Measurements from ENCODE around the gene ACTL8. TPM values are rescaled to one million over a fixed set of nuclear protein-coding genes. Genes with fewer than 3 reads are reported as not detected.

Gene ACTL8
- total RNA-seq, 1 donor from 2014 or later = 0.26 TPM

DNA sequence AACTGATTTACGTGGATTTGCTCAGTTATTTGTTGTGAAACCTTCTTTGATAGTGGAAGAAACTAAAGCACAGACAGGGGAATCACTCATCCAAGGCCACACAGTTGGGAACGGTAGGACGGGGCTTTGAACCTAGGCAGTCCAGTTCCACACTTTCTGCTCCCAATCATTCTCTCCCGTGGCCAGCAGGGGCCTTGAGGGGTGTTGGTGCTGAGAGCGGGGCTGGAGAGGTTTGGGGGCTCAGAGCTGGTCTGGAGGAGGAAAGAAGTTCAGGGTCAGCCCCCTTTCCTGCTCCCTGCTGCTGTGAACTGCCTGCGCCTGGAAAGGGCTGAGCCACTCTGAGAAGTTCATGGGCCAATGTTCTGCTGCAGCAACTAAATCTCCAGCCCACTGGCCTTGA lies 31.4 kb upstream of the ACTL8 start:
- Mint-ChIP-seq H3K4me1 (ENCODE audit: unreplicated experiment) (no peaks in the 10 kb centered on the region), H3K4me3 (ENCODE audit: unreplicated experiment) (no peak overlapping the region), H3K36me3 (ENCODE audit: low read depth, unreplicated experiment) (no peaks in the 10 kb centered on the region), H3K9me3 (ENCODE audit: unreplicated experiment) (no peaks in the 10 kb centered on the region), H3K27me3 (ENCODE audit: unreplicated experiment) (peaks cover 2% of the 10 kb centered on the region), H3K27ac (ENCODE audit: unreplicated experiment) (no peak overlapping the region)
- no peak for DNase-seq (ENCODE audit: low spot score)
- TF ChIP-seq, protein P1, sequence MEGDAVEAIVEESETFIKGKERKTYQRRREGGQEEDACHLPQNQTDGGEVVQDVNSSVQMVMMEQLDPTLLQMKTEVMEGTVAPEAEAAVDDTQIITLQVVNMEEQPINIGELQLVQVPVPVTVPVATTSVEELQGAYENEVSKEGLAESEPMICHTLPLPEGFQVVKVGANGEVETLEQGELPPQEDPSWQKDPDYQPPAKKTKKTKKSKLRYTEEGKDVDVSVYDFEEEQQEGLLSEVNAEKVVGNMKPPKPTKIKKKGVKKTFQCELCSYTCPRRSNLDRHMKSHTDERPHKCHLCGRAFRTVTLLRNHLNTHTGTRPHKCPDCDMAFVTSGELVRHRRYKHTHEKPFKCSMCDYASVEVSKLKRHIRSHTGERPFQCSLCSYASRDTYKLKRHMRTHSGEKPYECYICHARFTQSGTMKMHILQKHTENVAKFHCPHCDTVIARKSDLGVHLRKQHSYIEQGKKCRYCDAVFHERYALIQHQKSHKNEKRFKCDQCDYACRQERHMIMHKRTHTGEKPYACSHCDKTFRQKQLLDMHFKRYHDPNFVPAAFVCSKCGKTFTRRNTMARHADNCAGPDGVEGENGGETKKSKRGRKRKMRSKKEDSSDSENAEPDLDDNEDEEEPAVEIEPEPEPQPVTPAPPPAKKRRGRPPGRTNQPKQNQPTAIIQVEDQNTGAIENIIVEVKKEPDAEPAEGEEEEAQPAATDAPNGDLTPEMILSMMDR (IDR thresholded peaks at IDR 0.05; ENCODE audit: unreplicated experiment) = no peak

DNA sequence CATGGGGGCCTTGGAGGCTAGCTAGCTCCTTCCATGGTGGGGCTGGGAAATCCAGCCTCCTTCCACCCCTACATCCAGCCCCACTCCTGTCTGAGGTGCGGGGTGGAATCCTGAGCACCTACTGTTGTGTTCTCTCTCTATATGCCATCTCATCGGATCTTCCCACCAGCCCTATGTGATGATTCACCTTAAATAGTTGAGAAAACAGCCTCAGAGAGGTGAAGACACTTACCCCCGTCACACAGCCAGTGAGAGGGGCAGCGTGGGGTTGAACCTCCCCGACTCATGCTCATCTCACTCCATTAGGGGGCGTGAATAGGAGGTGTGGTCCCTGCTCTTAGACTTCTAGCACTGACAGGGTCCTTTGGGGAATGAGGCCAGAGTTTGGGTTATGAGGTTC lies 31.0 kb upstream of the ACTL8 start:
- Mint-ChIP-seq H3K9me3 (ENCODE audit: unreplicated experiment) (no peaks in the 10 kb centered on the region), H3K4me3 (ENCODE audit: unreplicated experiment) (no peak overlapping the region), H3K36me3 (ENCODE audit: low read depth, unreplicated experiment) (no peaks in the 10 kb centered on the region), H3K4me1 (ENCODE audit: unreplicated experiment) (no peaks in the 10 kb centered on the region), H3K27me3 (ENCODE audit: unreplicated experiment) (peaks cover 2% of the 10 kb centered on the region), H3K27ac (ENCODE audit: unreplicated experiment) (no peak overlapping the region)
- DNase-seq (ENCODE audit: low spot score) = no peak
- TF ChIP-seq, protein P1 (IDR thresholded peaks at IDR 0.05; ENCODE audit: unreplicated experiment) = no peak

DNA sequence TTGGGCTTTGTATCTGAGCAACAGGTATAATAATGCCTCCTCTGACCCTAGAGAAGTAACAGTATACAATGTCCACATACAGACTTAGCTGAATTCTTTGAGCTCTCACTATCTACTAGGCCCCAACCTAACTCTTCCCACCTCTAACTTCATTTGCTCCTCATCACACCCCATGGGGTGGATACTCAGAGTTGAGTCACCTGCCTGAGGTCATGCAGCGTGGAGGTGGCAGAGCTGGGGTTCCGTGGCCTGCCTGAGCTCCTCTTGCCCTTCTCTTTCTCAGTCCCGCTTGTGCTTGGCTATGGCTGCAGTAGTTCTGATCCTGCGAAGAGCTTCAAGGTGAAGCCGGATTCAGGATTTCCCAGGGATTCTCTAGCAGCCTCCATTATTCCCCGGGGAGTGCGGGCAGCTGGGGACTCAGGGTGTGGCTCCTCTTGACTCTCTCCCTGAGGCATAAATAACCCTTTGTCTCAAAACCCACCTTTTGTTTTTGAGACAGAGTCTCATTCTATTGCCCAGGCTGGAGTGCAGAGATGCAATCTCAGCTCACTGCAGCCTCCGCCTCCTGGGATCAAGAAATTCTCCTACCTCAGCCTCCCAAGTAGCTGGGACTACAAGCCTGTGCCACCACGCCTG lies 29.9 kb upstream of the ACTL8 start:
- peaks cover 2% of the 10 kb centered on the region for H3K27me3 Mint-ChIP-seq (ENCODE audit: unreplicated experiment)

DNA sequence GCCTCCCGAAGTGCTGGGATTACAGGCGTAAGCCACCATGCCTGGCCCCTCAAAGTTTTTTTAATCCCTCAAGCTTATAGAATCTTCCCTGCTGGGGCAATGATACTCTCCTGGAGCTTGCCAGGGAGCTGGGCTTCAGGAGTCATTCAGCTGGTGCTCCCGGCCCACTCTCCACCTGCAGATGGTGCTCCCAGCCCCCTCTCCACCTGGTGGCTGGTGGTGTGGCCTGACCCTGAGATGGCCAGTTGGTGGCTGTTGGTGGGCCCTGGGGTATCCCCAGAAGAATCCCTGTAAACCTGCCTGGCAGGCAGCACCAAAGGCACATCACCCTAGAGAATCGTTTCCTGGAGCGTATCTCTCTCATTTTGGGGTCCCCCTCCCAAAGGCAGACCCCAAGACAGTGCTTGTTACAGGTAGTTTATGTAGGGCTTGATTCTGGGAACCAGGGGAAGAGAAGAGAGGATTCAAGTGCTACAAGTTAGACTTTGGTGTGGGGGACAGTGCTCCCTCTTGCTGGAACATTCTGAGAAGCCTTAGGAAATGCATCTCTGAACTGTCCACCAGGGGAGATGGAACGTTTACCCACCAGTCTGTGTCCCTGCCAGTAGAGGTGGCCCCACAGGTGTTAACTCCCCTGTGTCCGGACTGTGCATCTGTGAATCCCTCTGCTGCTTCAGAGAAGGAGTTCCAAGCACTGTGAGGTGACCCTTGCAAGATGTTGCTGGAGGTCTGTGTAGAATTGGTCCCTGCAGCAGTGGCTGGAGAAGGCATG lies 29.1 kb upstream of the ACTL8 start:
- Mint-ChIP-seq H3K4me1 (ENCODE audit: unreplicated experiment) (no peaks in the 10 kb centered on the region), H3K4me3 (ENCODE audit: unreplicated experiment) (no peak overlapping the region), H3K9me3 (ENCODE audit: unreplicated experiment) (no peaks in the 10 kb centered on the region), H3K36me3 (ENCODE audit: low read depth, unreplicated experiment) (no peaks in the 10 kb centered on the region), H3K27ac (ENCODE audit: unreplicated experiment) (no peak overlapping the region), H3K27me3 (ENCODE audit: unreplicated experiment) (peaks cover 2% of the 10 kb centered on the region)
- DNase-seq (ENCODE audit: low spot score) = no peak
- TF ChIP-seq, protein P1 (IDR thresholded peaks at IDR 0.05; ENCODE audit: unreplicated experiment) = no peak

More for the DNA sequence above, 29.9 kb upstream of the ACTL8 start:
- DNase-seq (ENCODE audit: low spot score) = no peak
- H3K36me3 Mint-ChIP-seq (ENCODE audit: low read depth, unreplicated experiment) = no peaks in the 10 kb centered on the region
- no peaks in the 10 kb centered on the region for H3K9me3 Mint-ChIP-seq (ENCODE audit: unreplicated experiment)
- no peak overlapping the region for H3K27ac Mint-ChIP-seq (ENCODE audit: unreplicated experiment)
- H3K4me3 Mint-ChIP-seq (ENCODE audit: unreplicated experiment) = no peak overlapping the region
- H3K4me1 Mint-ChIP-seq (ENCODE audit: unreplicated experiment) = no peaks in the 10 kb centered on the region
- TF ChIP-seq, protein P1 (IDR thresholded peaks at IDR 0.05; ENCODE audit: unreplicated experiment) = no peak

DNA sequence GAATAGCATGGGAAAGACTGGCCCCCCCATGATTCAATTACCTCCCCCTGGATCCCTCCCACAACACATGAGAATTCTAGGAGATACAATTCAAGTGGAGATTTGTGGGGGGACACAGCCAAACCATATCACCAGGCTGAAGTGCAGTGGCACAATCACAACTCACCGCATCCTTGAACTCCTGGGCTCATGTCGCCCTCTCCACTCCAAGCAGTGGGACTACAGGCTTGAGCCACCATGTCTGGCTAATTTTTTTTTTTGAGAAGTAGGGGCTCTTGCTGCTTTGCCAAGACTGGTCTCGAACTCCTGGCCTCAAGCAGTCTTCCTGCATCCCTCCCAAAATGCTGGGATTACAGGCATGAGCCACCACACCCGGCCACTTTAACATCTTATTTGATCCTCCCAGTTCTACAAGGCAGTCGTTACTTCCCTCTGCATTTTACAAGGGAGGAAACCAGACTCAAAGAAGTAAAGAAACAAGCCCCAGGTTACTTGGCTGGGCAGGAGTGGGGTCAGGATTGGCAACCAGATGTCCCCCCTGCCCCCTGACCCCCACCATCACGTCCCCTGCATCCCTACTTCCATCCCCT lies 26.9 kb upstream of the ACTL8 start:
- TF ChIP-seq, protein P1 (IDR thresholded peaks at IDR 0.05; ENCODE audit: unreplicated experiment) = no peak
- Mint-ChIP-seq H3K4me1 (ENCODE audit: unreplicated experiment) (peaks cover 2% of the 10 kb centered on the region), H3K36me3 (ENCODE audit: low read depth, unreplicated experiment) (no peaks in the 10 kb centered on the region), H3K4me3 (ENCODE audit: unreplicated experiment) (no peak overlapping the region), H3K9me3 (ENCODE audit: unreplicated experiment) (no peaks in the 10 kb centered on the region), H3K27me3 (ENCODE audit: unreplicated experiment) (peaks cover 2% of the 10 kb centered on the region), H3K27ac (ENCODE audit: unreplicated experiment) (no peak overlapping the region)
- DNase-seq (ENCODE audit: low spot score) = no peak
